HG03175 (cell line): ENCODE data around the gene LIME1.

Experiments used
- ATAC-seq: cut with Tn5 transposase; IDR thresholded peaks from one replicate; pipeline ENCODE4 v1.9.1; 2021; ENCODE audit warnings: mild to moderate bottlenecking, moderate library complexity; ENCODE audit not compliant: unreplicated experiment

LIME1 gene

GRCh38 chr20:63748934-63749270 is 12.4 kb downstream of the LIME1 start:
- no peak for ATAC-seq

- ATAC-seq: no peak
Observed at GRCh38 chr20:63749597-63750508, 13.4 kb downstream of the LIME1 start.

- ATAC-seq: no peak
Observed at GRCh38 chr20:63750807-63751470, 14.5 kb downstream of the LIME1 start.

GRCh38 chr20:63751471-63752271 is 15.2 kb downstream of the LIME1 start:
- ATAC-seq: no peak

- no peak for ATAC-seq
Observed at GRCh38 chr20:63752411-63753101, 16.1 kb downstream of the LIME1 start.

GRCh38 chr20:63753381-63753780 is 16.9 kb downstream of the LIME1 start:
- ATAC-seq: no peak

GRCh38 chr20:63754008-63754407 is 17.5 kb downstream of the LIME1 start:
- no peak for ATAC-seq

- ATAC-seq: no peak
Observed at GRCh38 chr20:63755933-63756647, 19.6 kb downstream of the LIME1 start.

GRCh38 chr20:63756648-63756991 is 20.2 kb downstream of the LIME1 start:
- no peak for ATAC-seq

GRCh38 chr20:63758152-63758551 is 21.7 kb downstream of the LIME1 start:
- no peak for ATAC-seq

- no peak for ATAC-seq
Observed at GRCh38 chr20:63759377-63759901, 23.0 kb downstream of the LIME1 start.

GRCh38 chr20:63765082-63765873 is 28.8 kb downstream of the LIME1 start:
- no peak for ATAC-seq

- ATAC-seq: no peak
Observed at GRCh38 chr20:63765902-63766301, 29.4 kb downstream of the LIME1 start.

- ATAC-seq: no peak
Observed at GRCh38 chr20:63766695-63767426, 30.4 kb downstream of the LIME1 start.

GRCh38 chr20:63767456-63767855 is 31.0 kb downstream of the LIME1 start:
- ATAC-seq: no peak

- ATAC-seq: no peak
Observed at GRCh38 chr20:63767886-63768285, 31.4 kb downstream of the LIME1 start.

- ATAC-seq: no peak
Observed at GRCh38 chr20:63768591-63769515, 32.4 kb downstream of the LIME1 start.
